ENCODE measurements around the gene ABLIM2.
"Not testable (repeated sequence)": the region's sequence is repeated elsewhere in the genome, so short reads cannot be mapped to it uniquely, and the experiment has no call there.

The ABLIM2 gene

GRCh38 chr4:7952615-7953014 is 206.0 kb downstream of the ABLIM2 start:
- H3K4me3 ChIP-seq (ENCODE audit: low read depth, low read length): no peak overlapping the region
- TF ChIP-seq CTCF (IDR thresholded peaks at IDR 0.05; ENCODE audit: control insufficient read depth, extremely low read depth, insufficient read depth): no peak
- no peak for DNase-seq (ENCODE audit: low read depth)

DNA sequence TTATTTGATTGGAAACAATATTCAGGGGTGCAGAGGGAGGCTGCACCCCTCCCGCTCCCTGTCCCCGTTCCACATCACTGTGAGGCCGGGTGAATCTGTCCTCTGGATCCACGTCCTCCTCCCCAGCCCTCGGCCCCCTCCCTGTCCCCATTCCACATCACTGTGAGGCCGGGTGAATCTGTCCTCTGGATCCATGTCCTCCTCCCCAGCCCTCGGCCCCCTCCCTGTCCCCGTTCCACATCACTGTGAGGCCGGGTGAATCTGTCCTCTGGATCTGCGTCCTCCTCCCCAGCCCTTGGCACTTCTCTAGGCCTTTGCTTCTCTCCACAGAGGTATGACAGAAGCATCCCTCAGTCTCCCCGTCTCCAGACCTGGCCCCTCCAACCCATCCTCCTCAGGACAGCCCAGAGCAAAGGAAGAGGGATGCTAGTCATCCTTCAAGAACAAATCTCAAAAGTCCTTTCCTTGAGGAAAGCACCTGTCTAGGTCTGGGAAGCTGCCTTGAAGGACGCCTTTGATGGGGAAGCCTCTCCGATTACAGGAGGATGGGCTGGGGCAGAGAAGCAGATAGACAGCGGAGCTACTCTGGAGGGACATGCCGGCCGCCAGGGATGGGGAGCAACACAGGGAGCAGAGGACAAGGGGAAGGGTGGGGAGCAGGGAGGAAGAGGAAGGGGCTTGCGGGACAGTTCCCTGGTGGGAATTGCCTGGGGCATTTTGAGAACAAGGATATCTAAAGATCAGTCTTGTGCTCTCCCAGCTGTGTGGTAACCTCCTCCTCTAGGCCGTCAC is 208.1 kb downstream of the ABLIM2 start:
- DNase-seq (ENCODE audit: low read depth): no peak
- no peak for TF ChIP-seq CTCF (IDR thresholded peaks at IDR 0.05; ENCODE audit: control insufficient read depth, extremely low read depth, insufficient read depth)
- H3K4me3 ChIP-seq (ENCODE audit: low read depth, low read length): no peak overlapping the region

DNA sequence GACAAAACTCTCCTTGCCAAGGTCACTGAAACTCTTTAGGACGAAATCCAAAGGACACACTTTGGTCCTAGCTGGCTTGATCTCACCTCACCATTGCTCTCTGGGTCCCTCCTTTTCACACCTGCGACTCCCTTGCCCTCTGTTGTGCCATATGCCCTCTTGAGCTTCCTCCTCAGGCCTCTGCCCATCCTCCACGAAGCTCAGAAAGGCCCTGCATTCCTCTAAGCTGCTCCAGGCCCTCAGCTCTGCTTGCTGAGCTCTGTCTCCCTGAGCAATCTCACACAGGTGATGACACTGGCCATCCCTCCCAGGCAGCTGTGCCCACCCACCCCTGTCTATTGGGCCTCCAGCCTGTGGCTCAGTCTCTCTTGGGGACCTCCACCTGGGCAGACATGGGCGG is 208.9 kb downstream of the ABLIM2 start:
- TF ChIP-seq CTCF (IDR thresholded peaks at IDR 0.05; ENCODE audit: control insufficient read depth, extremely low read depth, insufficient read depth): no peak
- no peak overlapping the region for H3K4me3 ChIP-seq (ENCODE audit: low read depth, low read length)
- no peak for DNase-seq (ENCODE audit: low read depth)

- H3K4me3 ChIP-seq (ENCODE audit: low read depth, low read length): no peak overlapping the region
- TF ChIP-seq CTCF (IDR thresholded peaks at IDR 0.05; ENCODE audit: control insufficient read depth, extremely low read depth, insufficient read depth): no peak
- no peak for DNase-seq (ENCODE audit: low read depth)
Observed at GRCh38 chr4:7947927-7948326, 210.7 kb downstream of the ABLIM2 start.

- H3K4me3 ChIP-seq (ENCODE audit: low read depth, low read length): no peak overlapping the region
- no peak for DNase-seq (ENCODE audit: low read depth)
- no peak for TF ChIP-seq CTCF (IDR thresholded peaks at IDR 0.05; ENCODE audit: control insufficient read depth, extremely low read depth, insufficient read depth)
Observed at GRCh38 chr4:7945709-7946380, 212.8 kb downstream of the ABLIM2 start.

DNA sequence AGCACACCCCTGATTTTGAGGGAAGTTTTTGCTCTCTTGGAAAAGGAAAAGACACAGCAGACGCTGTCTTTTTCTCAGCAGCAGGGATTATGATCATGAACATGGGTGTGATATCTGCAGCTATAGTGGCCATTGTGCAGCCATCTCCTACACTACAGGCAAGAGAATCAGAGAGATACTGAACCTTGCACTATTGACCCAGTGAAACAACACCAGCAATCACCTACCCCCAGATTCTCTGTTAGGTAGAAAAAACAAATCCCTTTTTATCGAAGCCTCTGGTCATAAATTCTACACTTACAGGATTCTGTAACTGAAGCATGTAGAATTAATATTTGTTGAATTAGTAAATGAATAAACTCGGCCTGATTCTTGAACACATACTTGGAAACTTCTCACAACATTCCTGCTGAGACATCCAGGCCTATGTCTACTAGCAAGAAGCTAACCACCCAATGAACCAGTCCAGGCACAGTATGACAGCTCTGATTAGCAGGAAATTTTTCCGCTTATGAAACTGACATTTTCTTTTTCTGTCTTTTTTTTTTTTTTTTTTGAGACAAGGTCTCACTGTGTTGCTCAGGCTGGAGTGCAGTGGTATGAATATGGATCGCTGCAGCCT is 213.9 kb downstream of the ABLIM2 start:
- H3K4me3 ChIP-seq (ENCODE audit: low read depth, low read length): no peak overlapping the region
- TF ChIP-seq CTCF (IDR thresholded peaks at IDR 0.05; ENCODE audit: control insufficient read depth, extremely low read depth, insufficient read depth): no peak
- DNase-seq (ENCODE audit: low read depth): no peak

GRCh38 chr4:7943688-7944087 is 214.9 kb downstream of the ABLIM2 start:
- H3K4me3 ChIP-seq (ENCODE audit: low read depth, low read length); DNase-seq (ENCODE audit: low read depth): not testable (repeated sequence)
